ENCODE data around the gene SFXN2. TPM values are rescaled to one million over a fixed set of nuclear protein-coding genes. Genes with fewer than 3 reads are reported as not detected.
"Not testable (repeated sequence)": the region's sequence is repeated elsewhere in the genome, so short reads cannot be mapped to it uniquely, and the experiment has no call there.

SFXN2 gene, protein sequence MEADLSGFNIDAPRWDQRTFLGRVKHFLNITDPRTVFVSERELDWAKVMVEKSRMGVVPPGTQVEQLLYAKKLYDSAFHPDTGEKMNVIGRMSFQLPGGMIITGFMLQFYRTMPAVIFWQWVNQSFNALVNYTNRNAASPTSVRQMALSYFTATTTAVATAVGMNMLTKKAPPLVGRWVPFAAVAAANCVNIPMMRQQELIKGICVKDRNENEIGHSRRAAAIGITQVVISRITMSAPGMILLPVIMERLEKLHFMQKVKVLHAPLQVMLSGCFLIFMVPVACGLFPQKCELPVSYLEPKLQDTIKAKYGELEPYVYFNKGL
- total RNA-seq (2014; rRNA removed; shearing (Covaris generic)), result 2.3 and 5.0 TPM in 2 replicates
- 5.0 and 8.8 TPM in 2 replicates for polyA plus RNA-seq (2015; cell fraction: cytosol; rRNA removed)
- polyA plus RNA-seq (2015; cell fraction: nucleus; rRNA removed), result 16.7 and 19.7 TPM in 2 replicates

DNA sequence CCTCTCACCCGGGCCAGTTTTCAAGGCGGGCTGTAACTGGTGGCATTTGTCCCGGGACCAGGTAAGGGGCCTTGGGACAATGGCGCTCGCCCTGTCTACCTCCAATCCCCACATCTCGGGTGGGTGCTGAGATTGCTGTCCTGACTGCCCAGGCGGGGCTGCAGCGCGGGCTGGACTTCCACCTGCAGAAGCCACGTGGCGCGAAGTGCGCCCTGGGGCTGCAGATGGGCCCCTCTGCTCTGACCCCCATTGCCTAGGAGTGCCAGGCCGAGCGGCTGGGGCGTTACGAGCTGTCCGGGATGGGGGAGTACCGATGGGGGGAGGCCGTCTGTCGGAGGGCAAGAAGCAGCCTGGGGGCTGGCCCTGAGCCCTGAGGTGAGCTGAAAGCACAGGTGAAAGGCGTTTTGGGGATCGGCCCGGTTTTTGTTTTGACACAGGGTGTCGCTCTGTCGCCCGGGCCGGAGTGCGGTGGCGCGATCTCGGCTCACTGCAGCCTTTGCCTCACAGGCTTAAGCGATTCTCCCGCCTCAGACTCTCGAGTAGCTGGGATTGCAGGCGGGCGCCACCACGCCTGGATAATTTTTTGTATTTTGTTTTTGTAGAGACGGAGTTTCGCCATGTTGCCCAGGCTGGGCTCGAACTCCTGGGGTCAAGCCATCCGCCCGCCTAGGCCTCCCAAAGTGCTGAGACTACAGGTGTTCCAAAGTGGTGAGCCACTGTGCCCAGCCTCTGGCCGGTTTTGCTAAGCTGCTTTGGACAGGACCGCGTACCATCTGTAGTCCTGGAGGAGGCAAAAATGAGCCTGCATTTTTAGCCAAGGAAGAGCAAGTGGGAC lies at the start of gene SFXN2:
Gene SFXN2 (plus strand): TSS at position 16 of the 835 bp plus-strand sequence. CDS start 12,001 bp downstream, outside the sequence.
- in situ Hi-C loops (cut with HindIII; ENCODE audit: low pct_unique_long_range_greater_than_20kb, low sequenced_read_pairs), result no loop called here
- no peak for DNase-seq (ENCODE audit: low read depth, low spot score)

DNA sequence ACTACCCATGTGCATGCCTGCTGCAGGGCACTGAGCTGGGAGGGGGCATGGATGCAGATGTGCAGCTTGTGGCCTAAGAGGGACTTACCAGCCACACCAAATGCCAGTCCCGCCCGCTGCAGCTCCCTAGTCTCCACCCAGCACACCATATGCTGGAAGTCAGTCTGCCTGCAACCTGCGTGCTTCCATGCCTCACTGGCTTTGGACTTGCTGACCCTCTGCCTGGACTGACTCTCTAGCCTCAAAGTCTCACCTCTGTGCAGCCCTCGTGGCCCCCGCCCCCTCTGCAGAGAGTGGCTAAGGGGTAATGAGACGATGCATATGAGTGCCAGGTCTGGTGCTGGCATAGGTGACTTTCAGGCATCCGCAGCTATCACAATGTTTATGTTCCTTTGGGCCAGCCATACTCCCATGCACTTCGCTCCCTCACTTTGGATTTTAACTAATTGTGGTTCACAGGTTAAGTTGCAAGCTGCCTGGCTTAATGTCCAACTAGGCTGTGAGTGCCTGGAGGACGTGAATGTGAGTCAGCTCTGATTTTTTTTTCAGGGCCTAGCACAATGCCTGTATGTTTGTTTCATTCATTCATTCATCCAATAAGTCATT lies 48.4 kb upstream of the SFXN2 start:
- no peak for DNase-seq (ENCODE audit: low read depth, low spot score)
- in situ Hi-C loops (cut with HindIII; ENCODE audit: low pct_unique_long_range_greater_than_20kb, low sequenced_read_pairs), result no loop called here

DNA sequence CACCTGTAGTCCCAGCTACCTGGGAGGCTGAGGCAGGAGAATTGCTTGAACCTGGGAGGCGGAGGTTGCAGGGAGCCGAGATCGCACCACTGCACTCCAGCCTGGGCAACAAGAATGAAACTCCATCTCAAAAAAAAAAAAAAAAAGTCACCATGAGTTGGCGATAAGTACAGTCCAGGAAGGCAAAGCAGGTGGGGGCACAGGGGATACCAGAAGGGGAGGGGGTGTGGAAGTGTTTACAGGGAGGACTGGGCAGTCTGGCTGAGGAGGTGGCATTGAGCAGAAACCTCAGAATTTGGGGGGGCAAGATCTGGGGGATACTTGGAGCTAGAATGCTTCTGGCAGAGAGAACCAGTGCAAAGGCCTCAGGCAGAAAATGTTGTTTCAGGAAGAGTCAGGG lies 47.0 kb upstream of the SFXN2 start:
- in situ Hi-C loops (cut with HindIII; ENCODE audit: low pct_unique_long_range_greater_than_20kb, low sequenced_read_pairs); DNase-seq (ENCODE audit: low read depth, low spot score): not testable (repeated sequence)

DNA sequence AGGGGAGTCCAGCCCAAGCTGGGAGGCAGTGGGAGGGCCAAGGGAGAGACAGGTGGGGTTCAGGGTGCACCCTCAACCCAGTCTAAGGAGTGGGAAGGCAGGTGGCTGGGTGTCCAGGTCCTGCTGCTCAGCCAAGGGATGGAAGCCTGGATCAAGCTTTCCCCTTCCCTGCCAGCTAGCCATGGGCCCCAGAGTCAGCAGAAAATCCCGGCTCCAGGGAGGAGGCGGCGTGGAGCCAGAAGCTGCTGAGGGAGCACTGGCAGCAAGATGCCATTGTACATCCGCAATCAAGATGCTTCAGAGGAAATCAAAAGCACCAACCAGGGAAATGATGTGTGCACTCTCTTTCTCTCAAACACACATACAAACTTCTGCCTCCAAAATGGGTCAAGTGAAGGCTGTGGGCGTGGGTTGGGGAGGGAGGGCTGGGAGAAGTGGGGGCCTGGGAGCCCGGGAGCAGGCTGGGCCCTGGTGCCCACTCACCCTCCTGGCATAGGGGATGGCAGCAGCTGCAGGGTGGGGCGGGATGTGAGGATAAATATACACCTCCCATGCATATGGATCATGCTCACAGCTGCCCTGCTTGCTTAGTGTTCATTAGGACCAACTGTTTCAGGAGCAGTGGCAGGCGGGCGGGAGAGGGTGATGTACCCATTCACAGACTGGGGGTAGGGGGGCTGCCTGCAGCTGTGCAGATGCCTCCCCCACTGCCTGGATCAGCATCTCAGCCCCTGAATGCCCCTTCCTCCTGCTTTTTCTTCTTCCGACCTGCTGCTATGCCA lies 45.9 kb upstream of the SFXN2 start:
- in situ Hi-C loops (cut with HindIII; ENCODE audit: low pct_unique_long_range_greater_than_20kb, low sequenced_read_pairs), result no loop called here

DNA sequence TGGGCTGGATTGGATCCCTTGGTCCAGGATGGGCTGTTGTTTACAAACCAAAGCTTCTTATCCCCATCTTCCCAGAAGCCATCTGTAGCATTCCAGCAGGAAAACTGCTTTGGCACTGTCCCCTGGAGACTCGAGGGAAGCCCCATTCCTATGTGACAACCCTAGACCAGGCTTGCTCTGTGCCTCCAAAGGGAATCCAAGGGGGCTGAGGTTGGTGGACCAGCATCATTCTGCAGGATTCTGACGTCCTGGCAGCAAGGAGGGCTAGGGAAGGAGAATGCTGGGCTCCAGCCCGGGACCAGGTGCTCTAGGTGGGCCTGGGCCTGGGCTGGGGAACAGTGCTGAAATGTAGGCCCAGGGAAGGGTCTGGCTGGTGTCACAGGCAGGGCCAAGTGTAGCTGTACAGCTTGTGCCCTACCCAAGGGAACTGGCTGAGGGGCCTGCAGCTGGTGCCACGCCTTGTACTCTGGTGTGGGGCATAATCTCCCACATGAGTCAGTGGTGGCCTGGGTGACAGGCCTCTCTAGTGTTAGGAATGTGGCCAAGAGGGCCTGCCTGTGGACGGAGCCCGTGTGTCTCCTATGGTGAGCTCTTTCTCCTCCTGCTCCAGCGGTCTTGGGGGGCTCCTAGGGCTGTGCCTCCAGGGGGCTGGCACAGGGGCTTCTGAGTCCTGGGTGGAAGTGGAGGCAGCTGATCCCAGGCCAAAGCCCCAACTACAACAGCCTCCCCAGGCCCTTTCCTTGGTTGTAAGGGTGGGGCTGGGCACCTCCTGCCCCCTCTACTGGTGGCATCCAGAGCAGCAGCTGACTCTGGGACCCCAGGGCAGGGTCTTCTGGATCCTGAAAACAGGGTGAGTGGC lies 45.0 kb upstream of the SFXN2 start:
- DNase-seq (ENCODE audit: low read depth, low spot score), result no peak
- in situ Hi-C loops (cut with HindIII; ENCODE audit: low pct_unique_long_range_greater_than_20kb, low sequenced_read_pairs), result no loop called here

More for the DNA sequence above, 45.9 kb upstream of the SFXN2 start:
- no peak for DNase-seq (ENCODE audit: low read depth, low spot score)

DNA sequence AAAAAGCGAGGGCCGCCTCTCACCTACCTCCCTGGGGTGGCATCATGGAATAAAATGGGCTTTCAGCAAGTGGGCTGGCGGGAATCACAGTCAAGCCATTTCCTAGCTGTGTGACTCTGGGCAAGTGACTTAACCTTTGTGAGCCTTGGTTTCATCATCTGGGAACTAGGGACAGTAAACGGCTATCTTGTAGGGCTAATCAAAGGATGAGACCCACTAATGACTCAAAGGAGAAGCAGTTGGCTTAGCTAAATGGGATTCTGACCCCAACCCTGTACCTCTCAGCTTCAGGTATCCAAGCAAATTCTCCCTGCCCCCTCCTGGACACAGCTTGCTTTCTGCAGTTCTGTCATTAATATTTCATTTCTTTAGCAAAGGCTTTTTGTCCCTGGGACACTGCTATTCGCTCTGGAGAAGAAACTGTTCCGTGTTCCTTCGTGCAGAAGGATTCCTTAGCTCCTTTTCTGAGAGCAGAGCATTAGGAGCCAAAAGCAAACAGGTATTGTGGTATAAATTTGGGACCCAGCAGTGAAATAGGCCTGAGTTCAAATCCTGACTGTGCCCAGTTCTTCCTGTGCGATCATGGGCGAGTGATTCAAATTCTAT lies 44.3 kb upstream of the SFXN2 start:
- in situ Hi-C loops (cut with HindIII; ENCODE audit: low pct_unique_long_range_greater_than_20kb, low sequenced_read_pairs), result no loop called here
- DNase-seq (ENCODE audit: low read depth, low spot score), result no peak

DNA sequence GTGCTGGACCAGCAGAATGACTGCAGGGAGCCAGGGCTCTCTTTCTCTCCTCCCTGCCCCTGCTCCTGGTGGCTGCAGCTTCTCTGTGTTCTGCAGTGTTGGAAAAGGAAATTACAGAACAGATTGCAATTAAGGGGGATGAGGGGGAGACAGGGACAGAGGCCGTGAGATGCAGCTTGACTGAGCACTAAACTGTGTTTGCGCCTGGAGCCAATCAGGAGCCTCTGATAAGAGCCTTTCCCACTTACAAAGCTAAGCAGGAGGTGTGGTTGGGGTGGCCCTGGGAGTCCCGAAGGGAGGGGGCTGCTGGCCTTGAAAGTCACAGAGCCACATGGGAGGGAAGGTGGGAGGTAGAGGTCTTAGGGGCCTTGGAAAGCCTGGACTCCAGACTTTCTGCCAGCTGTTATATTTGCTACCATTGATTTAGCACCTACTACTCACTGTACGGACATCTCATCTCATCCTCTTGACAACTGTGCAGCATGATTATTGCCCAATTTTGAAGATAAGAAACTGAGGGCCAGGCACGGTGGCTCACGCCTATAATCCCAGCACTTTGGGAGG lies 43.5 kb upstream of the SFXN2 start:
- in situ Hi-C loops (cut with HindIII; ENCODE audit: low pct_unique_long_range_greater_than_20kb, low sequenced_read_pairs), result no loop called here
- no peak for DNase-seq (ENCODE audit: low read depth, low spot score)

DNA sequence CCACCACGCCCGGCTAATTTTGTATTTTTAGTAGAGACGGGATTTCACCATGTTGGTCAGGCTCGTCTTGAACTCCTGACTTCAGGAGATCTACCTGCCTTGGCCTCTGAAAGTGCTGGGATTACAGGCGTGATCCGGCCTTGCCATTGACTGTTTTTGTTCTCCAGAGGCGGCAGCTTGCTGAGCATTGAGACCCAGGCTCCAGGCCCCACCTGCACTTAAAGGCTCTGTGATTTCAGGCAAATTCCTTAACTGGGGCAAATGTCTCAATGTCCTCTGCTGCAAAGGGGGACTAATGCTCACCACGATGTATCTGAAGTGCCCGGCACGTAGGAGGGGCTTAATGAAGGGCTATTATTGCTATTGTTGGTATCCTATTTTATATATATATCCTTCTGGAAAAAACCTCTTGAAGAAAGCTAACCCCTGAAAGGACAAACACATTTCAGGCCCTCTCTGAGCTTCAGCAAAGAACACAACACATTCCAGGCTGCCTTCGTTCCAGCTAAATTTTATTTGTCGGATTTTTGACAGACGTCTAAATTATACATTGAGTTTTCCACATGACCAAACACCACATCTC lies 41.1 kb upstream of the SFXN2 start:
- in situ Hi-C loops (cut with HindIII; ENCODE audit: low pct_unique_long_range_greater_than_20kb, low sequenced_read_pairs), result no loop called here
- DNase-seq (ENCODE audit: low read depth, low spot score), result no peak

DNA sequence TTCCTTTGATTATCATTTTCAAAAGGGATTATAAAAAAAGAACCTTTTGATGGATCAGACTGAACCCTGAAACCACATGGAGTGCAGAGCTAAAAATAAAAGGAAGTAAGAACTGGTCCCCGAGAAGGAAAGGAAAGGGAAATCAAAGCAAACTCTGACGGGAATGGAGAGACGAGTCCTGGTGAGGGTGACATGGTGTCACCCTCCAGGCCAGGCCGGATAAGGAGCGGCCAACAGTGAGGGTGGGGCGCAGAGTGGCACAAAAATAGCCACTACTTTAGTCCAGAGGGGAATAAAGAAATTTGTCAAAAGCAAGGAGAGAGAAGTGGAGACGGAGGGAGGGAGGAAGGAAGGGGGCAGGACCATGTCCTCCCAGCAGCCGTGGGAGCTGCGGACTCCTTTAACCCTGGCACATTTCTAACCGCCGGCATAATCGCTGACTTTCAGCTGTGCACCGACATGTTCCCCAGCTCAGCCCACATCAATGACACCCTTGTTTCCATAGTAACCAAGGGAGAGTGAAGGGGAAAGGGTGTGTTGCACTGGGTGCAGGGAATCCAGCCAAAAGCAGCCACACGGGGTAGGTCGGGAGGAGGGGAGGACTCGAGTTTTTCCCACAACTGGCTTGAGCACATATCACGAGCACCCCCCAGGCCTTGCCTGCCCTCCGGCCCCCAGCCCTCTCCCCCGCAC lies 40.5 kb upstream of the SFXN2 start:
- no peak for DNase-seq (ENCODE audit: low read depth, low spot score)
- in situ Hi-C loops (cut with HindIII; ENCODE audit: low pct_unique_long_range_greater_than_20kb, low sequenced_read_pairs), result no loop called here

DNA sequence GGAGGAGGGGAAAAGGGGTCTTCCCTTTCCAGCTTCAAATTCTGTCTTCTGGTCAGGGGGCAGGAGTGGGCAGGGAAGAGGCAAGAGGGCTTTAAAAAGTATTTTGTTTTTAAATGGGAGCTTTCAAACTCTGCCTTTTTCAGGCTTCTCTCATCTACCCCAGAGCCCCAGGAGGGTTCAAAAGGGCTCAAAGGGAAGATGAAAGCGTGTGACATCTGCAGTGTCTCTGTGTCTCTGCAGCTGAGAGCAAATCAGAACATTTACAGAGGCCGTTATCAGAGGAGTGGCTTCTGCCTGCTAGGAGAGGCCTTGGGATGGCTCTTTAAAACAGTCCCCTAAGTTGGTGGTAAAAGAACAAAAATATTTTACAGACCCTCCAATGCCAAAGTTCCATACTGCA lies 39.9 kb upstream of the SFXN2 start:
- DNase-seq (ENCODE audit: low read depth, low spot score), result no peak
- in situ Hi-C loops (cut with HindIII; ENCODE audit: low pct_unique_long_range_greater_than_20kb, low sequenced_read_pairs), result no loop called here

DNA sequence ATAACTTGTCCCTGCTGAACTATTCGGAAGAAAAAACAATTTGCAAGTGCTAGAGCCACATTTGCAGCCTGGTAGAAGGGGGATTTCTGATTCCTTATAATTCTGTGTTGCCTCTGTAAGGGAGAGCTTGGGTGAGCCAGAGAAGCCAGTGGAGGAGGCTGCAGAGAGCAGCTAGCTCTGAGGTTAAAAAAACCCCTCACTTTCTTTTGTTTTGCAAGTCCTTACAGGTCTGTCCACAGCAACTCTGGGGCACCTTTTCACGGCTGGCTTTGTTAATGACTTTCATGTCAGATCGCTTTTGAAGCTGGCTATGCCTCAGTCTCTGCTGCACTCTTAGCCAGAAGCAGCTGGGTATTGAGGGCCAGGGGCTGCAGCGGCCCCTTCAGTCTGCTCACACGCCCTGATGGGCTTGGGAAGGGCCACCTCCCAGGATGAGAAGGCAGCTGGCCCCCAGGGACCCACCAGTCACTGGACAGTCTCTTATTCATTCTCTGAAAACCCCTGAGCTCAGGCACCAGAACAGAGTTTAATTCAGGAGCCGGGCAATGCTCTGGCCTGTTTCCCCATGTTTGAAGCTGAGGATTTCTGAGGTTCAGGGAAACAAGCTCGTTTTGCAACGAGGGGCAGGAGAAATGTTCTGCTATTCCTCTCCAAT lies 39.3 kb upstream of the SFXN2 start:
- in situ Hi-C loops (cut with HindIII; ENCODE audit: low pct_unique_long_range_greater_than_20kb, low sequenced_read_pairs), result no loop called here
- DNase-seq (ENCODE audit: low read depth, low spot score), result no peak

DNA sequence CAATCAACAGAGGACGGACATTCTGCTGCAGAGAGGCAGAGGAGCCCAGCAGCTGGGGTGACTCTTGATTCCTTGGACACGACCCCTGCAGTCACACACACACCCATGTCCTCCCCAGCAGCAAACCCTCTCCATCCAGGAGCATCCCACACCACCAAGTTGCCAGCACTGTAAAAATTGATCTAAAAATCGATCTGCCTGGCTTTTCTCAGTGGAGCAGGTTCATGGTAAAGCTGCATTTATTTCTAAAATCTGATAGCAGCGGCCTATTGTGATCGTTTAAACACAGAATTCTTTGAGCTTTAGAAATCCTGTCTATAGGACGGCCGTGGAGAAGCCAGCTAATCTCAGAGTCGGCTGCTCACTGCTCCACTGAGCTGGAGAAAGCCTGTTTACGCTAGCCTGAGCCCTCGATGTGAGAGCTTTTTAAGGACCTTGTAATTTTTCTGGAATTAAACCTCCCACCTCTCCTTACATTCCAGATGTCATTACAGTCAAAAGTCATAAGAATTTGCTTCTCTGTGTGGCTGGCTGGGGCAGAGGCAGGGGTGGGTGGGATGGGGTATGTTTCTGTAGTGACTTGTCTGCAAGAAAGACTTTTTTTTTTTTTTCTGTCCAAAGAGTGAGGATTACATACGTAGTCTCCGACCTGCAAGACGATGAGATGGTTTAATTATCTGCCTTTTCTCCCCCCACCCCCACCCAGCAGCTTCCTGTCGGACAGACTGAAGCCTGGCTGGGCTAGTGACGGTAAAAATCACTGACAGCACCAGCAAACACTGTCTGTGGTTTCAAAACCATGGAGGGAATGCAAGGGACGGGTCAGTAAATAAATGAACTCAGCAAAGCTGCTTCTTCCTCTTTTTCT lies 38.5 kb upstream of the SFXN2 start:
- no peak for DNase-seq (ENCODE audit: low read depth, low spot score)
- in situ Hi-C loops (cut with HindIII; ENCODE audit: low pct_unique_long_range_greater_than_20kb, low sequenced_read_pairs), result no loop called here

DNA sequence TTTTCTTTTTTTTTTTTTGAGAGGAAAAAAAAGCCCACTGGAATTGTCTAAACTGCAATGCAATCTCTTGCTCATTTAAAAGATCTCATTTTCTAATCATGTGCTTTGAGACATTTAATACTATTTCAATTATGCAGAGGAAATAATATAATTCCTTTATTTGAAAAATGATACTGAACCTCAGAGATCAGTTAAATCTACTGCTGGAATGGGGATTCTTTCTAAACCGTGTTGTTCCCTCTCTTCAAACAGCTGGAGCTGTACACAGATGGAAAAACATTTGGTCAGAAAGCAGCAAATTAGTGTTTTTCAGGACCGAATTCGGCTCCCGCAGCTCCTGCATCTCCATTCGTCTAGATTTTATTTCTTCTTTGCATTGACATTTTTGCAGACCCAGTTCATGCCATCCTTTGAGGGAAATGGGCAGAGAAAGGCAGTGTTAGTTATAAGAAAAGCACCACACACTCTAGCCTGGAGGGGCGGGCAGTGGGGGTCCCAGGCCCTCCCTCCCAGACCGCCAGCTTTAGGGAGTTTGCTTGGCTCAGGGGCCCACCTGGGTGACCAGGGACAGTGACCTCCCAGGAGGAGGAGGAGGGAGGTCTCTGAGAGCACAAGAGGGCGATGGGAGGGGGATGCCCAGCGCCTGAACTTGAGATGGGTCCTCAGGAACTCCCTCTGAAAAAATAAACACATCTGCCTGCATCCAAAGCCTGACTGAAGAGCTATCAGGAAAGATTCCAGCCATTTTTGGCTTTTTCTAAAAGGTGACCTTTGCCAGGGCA lies 37.7 kb upstream of the SFXN2 start:
- DNase-seq (ENCODE audit: low read depth, low spot score), result no peak

More for the DNA sequence above, 37.7 kb upstream of the SFXN2 start:
- in situ Hi-C loops (cut with HindIII; ENCODE audit: low pct_unique_long_range_greater_than_20kb, low sequenced_read_pairs), result no loop called here
